GM12891 (cell line): ENCODE results near the gene CCDC6.

Experiments
- PAX5 ChIP-seq: IDR thresholded peaks from 2 replicates; pipeline ENCODE4 v1.6.1; 2011; ENCODE audit warnings: low read length, moderate library complexity, mild to moderate bottlenecking; ENCODE audit not compliant: insufficient read depth, severe bottlenecking
- POLR2A ChIP-seq: IDR thresholded peaks from 2 replicates; pipeline ENCODE4 v1.6.1; 2011; ENCODE audit warnings: low read depth, low read length, control low read depth
- POLR2AphosphoS5 ChIP-seq: IDR thresholded peaks from 2 replicates; pipeline ENCODE4 v1.6.1; 2011; ENCODE audit warnings: low read depth, low read length, control low read depth
- POU2F2 ChIP-seq: IDR thresholded peaks from 2 replicates; pipeline ENCODE4 v1.6.1; 2011; ENCODE audit warnings: low read depth, mild to moderate bottlenecking, control low read depth, low read length, moderate library complexity
- SPI1 ChIP-seq: IDR thresholded peaks from 2 replicates; pipeline ENCODE4 v1.6.1; 2011; ENCODE audit warnings: low read depth, low read length, control low read depth
- TAF1 ChIP-seq: IDR thresholded peaks from 2 replicates; pipeline ENCODE4 v1.6.1; 2011; ENCODE audit warnings: low read depth, low read length, control low read depth

DNA sequence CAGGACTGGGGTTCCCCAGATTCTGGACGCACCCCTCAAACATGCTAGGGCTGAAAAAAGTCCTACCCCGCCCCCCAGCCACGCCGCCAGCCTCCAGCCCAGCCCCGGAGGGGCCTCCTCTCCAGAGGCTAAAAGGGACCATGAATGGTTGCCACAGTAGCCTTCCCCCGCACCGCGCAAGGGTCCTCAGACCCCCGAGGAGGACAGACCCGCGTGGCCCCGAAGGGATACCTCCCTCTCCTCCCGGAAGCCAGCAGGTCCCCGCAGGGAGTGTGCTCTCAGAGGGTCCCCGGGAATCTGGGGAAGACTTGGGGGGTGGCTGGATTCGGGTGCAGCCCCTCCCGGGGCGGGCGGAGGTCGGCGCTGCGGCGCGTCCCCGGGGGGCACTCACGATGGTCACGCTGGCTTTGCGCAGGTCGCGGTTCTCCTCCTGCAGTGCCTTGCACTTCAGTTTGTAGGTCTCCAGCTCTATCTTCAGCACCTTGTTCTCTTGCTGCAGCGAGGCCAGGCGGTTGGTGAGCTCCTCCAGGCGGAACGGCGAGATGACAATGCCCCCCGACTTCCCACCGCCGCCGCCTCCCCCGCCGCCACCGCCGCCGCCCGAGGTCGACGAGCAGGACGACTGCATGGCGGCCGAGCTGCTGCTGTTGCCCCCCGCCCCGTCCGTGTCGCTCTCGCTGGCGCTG, 482 bp downstream of the CCDC6 start:
- TF ChIP-seq POLR2A, result no peak
- TF ChIP-seq POLR2AphosphoS5, result no peak
- TF ChIP-seq SPI1, result no peak
- no peak for TF ChIP-seq TAF1
- no peak for TF ChIP-seq POU2F2
- TF ChIP-seq PAX5, result no peak
